Activated naive CD4-positive, alpha-beta T cell treated with anti-CD3 and anti-CD28 coated beads for 36 hours (primary cell): Measurements from ENCODE around the gene S100A8. TPM values are rescaled to one million over a fixed set of nuclear protein-coding genes. Genes with fewer than 3 reads are reported as not detected.

ENCODE experiments used
- total RNA-seq, 2 experiments: library from RNA; stranded (reverse); gene quantifications; one replicate each; pipeline ENCODE4 v1.2.3, GENCODE V29; 2021

The S100A8 gene
- total RNA-seq, 2 experiments from 2014 or later: not detected

Other genes with a start within 250 kb of the S100A8 start
- not detected for gene SPRR2G, start 240.2 kb downstream of the S100A8 start, total RNA-seq
- not detected for gene LELP1, start 187.6 kb downstream of the S100A8 start, total RNA-seq
- not detected for gene PRR9, start 173.5 kb downstream of the S100A8 start, total RNA-seq
- not detected for gene LORICRIN, start 131.4 kb downstream of the S100A8 start, total RNA-seq
- gene PGLYRP3, start 78.1 kb downstream of the S100A8 start, total RNA-seq: not detected
- not detected for gene PGLYRP4, start 42.2 kb downstream of the S100A8 start, total RNA-seq
- gene S100A9, start 33.2 kb downstream of the S100A8 start, total RNA-seq: 1 to 10 TPM; 1.7 to 2.6 TPM
- gene S100A12, start 15.5 kb downstream of the S100A8 start, total RNA-seq: not detected
- gene S100A7A, start 25.4 kb upstream of the S100A8 start, total RNA-seq: not detected
- gene S100A7, start 69.6 kb upstream of the S100A8 start, total RNA-seq: not detected
- gene S100A6, start 144.9 kb upstream of the S100A8 start, total RNA-seq: 100 to 1,000 TPM; 200 to 204 TPM
- under 1 TPM; 0.89 to 0.93 TPM for gene S100A5, start 149.9 kb upstream of the S100A8 start, total RNA-seq
- 10 to 100 TPM; 36.5 to 37.9 TPM for gene S100A4, start 154.7 kb upstream of the S100A8 start, total RNA-seq
- not detected for gene S100A3, start 158.2 kb upstream of the S100A8 start, total RNA-seq
- under 1 TPM; 0.74 to 0.77 TPM for gene S100A2, start 174.8 kb upstream of the S100A8 start, total RNA-seq
- gene S100A16, start 222.1 kb upstream of the S100A8 start, total RNA-seq: not detected
- not detected for gene S100A14, start 225.3 kb upstream of the S100A8 start, total RNA-seq
- 1 to 10 TPM; 6.6 to 7.0 TPM for gene S100A13, start 236.4 kb upstream of the S100A8 start, total RNA-seq
- not detected for gene S100A1, start 237.4 kb upstream of the S100A8 start, total RNA-seq
- 10 to 100 TPM; 88.2 to 91.3 TPM for gene CHTOP, start 243.0 kb upstream of the S100A8 start, total RNA-seq